DND-41 (cell line): Measurements from ENCODE around the gene TBC1D22A.

Experiments
- EZH2 ChIP-seq: IDR thresholded peaks from 3 replicates; pipeline ENCODE4 v1.6.1; 2012; ENCODE audit warnings: borderline replicate concordance, low read depth, mild to moderate bottlenecking, moderate library complexity, low read length, inconsistent platforms; ENCODE audit not compliant: severe bottlenecking
- TF ChIP-seq, protein P1 (sequence below): IDR thresholded peaks from 2 replicates; pipeline ENCODE4 v1.5.1; 2012; ENCODE audit warnings: borderline replicate concordance, low read length, moderate library complexity, mild to moderate bottlenecking; ENCODE audit not compliant: poor library complexity, severe bottlenecking; ENCODE audit errors: extremely low read depth

DNA sequence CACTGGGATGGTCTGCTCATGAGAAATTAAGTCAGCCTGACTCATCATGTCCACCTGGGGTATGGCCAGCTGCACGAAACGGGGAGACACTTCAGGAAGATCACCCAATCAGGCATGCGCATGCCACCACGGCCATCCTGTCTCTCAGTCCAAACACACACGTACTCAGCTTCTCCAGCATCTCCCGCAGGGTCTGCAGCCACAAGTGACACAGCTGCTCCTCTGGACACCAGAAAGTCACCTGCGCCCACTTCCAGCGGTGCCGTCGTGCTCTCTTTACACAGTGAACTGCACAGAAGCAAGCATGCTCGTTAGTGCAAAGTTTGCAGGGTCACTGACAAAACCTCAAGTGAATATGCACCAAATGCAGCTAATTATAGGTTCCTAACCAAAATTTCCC lies 42.5 kb upstream of the TBC1D22A start:
- TF ChIP-seq, protein P1, sequence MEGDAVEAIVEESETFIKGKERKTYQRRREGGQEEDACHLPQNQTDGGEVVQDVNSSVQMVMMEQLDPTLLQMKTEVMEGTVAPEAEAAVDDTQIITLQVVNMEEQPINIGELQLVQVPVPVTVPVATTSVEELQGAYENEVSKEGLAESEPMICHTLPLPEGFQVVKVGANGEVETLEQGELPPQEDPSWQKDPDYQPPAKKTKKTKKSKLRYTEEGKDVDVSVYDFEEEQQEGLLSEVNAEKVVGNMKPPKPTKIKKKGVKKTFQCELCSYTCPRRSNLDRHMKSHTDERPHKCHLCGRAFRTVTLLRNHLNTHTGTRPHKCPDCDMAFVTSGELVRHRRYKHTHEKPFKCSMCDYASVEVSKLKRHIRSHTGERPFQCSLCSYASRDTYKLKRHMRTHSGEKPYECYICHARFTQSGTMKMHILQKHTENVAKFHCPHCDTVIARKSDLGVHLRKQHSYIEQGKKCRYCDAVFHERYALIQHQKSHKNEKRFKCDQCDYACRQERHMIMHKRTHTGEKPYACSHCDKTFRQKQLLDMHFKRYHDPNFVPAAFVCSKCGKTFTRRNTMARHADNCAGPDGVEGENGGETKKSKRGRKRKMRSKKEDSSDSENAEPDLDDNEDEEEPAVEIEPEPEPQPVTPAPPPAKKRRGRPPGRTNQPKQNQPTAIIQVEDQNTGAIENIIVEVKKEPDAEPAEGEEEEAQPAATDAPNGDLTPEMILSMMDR: no peak
- no peak for TF ChIP-seq EZH2
